KMS-11 (cell line): ENCODE measurements around the gene SLC25A2.
"Not testable (repeated sequence)": the region's sequence is repeated elsewhere in the genome, so short reads cannot be mapped to it uniquely, and the experiment has no call there.

Source experiments
- H2AFZ ChIP-seq: fragments of 200-600 bp; sonication (generic); 2 replicates; pipeline ENCODE4 v1.6.1; 2016; ENCODE audit warnings: antibody characterized with exemption, mixed run types, low read depth
- H3K27ac ChIP-seq: fragments of 200-600 bp; sonication (generic); 2 replicates; pipeline ENCODE4 v1.6.1; 2016; ENCODE audit warnings: mild to moderate bottlenecking, mixed run types
- H3K27me3 ChIP-seq: fragments of 200-600 bp; sonication (generic); 2 replicates; pipeline ENCODE4 v1.6.1; 2017; ENCODE audit warnings: mild to moderate bottlenecking, low read depth, mixed run types, moderate library complexity; ENCODE audit not compliant: insufficient read depth
- H3K36me3 ChIP-seq: fragments of 200-600 bp; sonication (generic); 2 replicates; pipeline ENCODE4 v1.6.1; 2017; ENCODE audit warnings: mild to moderate bottlenecking, mixed run types; ENCODE audit not compliant: insufficient read depth
- H3K4me1 ChIP-seq: fragments of 200-600 bp; sonication (generic); 2 replicates; pipeline ENCODE4 v1.6.1; 2016; ENCODE audit warnings: mild to moderate bottlenecking, low read depth, mixed run types; ENCODE audit not compliant: poor library complexity, severe bottlenecking
- H3K4me2 ChIP-seq: fragments of 200-600 bp; sonication (generic); 2 replicates; pipeline ENCODE4 v1.7.0; 2016; ENCODE audit warnings: mild to moderate bottlenecking, mixed run types
- H3K4me3 ChIP-seq: fragments of 200-600 bp; sonication (generic); IDR thresholded peaks from 2 replicates; pipeline ENCODE4 v1.6.1; 2017; ENCODE audit warnings: low read depth, low read length, mixed read lengths; ENCODE audit not compliant: insufficient read depth
- H3K79me2 ChIP-seq: fragments of 200-600 bp; sonication (generic); 2 replicates; pipeline ENCODE4 v1.6.1; 2016; ENCODE audit warnings: low read depth, mixed run types; ENCODE audit not compliant: insufficient read depth
- H3K9ac ChIP-seq: fragments of 200-600 bp; sonication (generic); 2 replicates; pipeline ENCODE4 v1.6.1; 2016; ENCODE audit warnings: mild to moderate bottlenecking, mixed run types
- H4K20me1 ChIP-seq: fragments of 200-600 bp; sonication (generic); 2 replicates; pipeline ENCODE4 v1.6.1; 2016; ENCODE audit warnings: mild to moderate bottlenecking, mixed run types; ENCODE audit not compliant: insufficient read depth
- CTCF ChIP-seq: fragments of 200-600 bp; sonication (generic); conservative IDR thresholded peaks from 2 replicates; pipeline ENCODE4 v1.6.1; 2017; ENCODE audit warnings: low read depth, mild to moderate bottlenecking, antibody characterized with exemption, low read length, moderate library complexity, mixed read lengths

The SLC25A2 gene

GRCh38 chr5:141319202-141319601 lies 15.4 kb upstream of the SLC25A2 start:
- Histone ChIP-seq H3K4me2 (peak overlapping the region; percentile 54), H4K20me1 (no peaks in the 10 kb centered on the region), H3K9ac (no peak overlapping the region), H3K4me1 (no peaks in the 10 kb centered on the region), H2AFZ (no peak overlapping the region), H3K27ac (no peak overlapping the region), H3K79me2 (peaks cover 36% of the 10 kb centered on the region), H3K27me3 (no peaks in the 10 kb centered on the region), H3K36me3 (peaks cover 11% of the 10 kb centered on the region; the same call in 1 of the 2 replicates), H3K4me3 (no peak overlapping the region)
- no peak for TF ChIP-seq CTCF

- H3K36me3 ChIP-seq, result peaks cover 12% of the 10 kb centered on the region; the same call in 1 of the 2 replicates
- not testable (repeated sequence) for H3K27me3 ChIP-seq
These were observed 13.1 kb upstream of the SLC25A2 start for GRCh38 chr5:141316963-141317362.

GRCh38 chr5:141313711-141314110 lies 9.9 kb upstream of the SLC25A2 start:
- Histone ChIP-seq H3K36me3 (peaks cover 6% of the 10 kb centered on the region; the same call in 1 of the 2 replicates), H3K4me1 (no peaks in the 10 kb centered on the region), H4K20me1 (no peaks in the 10 kb centered on the region), H2AFZ (no peak overlapping the region), H3K27me3 (no peaks in the 10 kb centered on the region), H3K9ac (no peak overlapping the region), H3K4me2 (no peak overlapping the region), H3K4me3 (no peak overlapping the region), H3K27ac (no peak overlapping the region), H3K79me2 (peaks cover 21% of the 10 kb centered on the region)
- no peak for TF ChIP-seq CTCF

More at GRCh38 chr5:141316963-141317362, 13.1 kb upstream of the SLC25A2 start:
- H3K27ac ChIP-seq, H3K9ac ChIP-seq, H3K4me1 ChIP-seq, H4K20me1 ChIP-seq, H2AFZ ChIP-seq, H3K4me3 ChIP-seq, H3K4me2 ChIP-seq: not testable (repeated sequence)
- peaks cover 36% of the 10 kb centered on the region for H3K79me2 ChIP-seq

- Histone ChIP-seq H3K4me3 (no peak overlapping the region), H3K27me3 (no peaks in the 10 kb centered on the region), H4K20me1 (no peaks in the 10 kb centered on the region), H3K36me3 (no peaks in the 10 kb centered on the region), H2AFZ (no peak overlapping the region), H3K9ac (no peak overlapping the region), H3K79me2 (no peaks in the 10 kb centered on the region), H3K4me2 (no peak overlapping the region), H3K4me1 (no peaks in the 10 kb centered on the region), H3K27ac (no peak overlapping the region)
- no peak for TF ChIP-seq CTCF
These were observed 2.8 kb upstream of the SLC25A2 start for GRCh38 chr5:141306630-141307029.

GRCh38 chr5:141298376-141298775 lies 5.5 kb downstream of the SLC25A2 start:
- TF ChIP-seq CTCF, result no peak
- H2AFZ ChIP-seq, result no peak overlapping the region
- no peaks in the 10 kb centered on the region for H3K36me3 ChIP-seq
- H3K79me2 ChIP-seq, result no peaks in the 10 kb centered on the region
- no peaks in the 10 kb centered on the region for H3K4me1 ChIP-seq
- no peak overlapping the region for H3K4me2 ChIP-seq
- H4K20me1 ChIP-seq, result no peaks in the 10 kb centered on the region
- H3K4me3 ChIP-seq, result no peak overlapping the region
- no peaks in the 10 kb centered on the region for H3K27me3 ChIP-seq
- H3K27ac ChIP-seq, result no peak overlapping the region
- no peak overlapping the region for H3K9ac ChIP-seq
